Stimulated activated CD4-positive, alpha-beta T cell treated with anti-CD3 and anti-CD28 coated beads, TNF-alpha, amount 100 ng/mL, for 24 hours (primary cell): ENCODE measurements around the gene CREB3L2.
"Not testable (repeated sequence)": the region's sequence is repeated elsewhere in the genome, so short reads cannot be mapped to it uniquely, and the experiment has no call there.

Source experiments
- DNase-seq, 3 experiments: peaks; one replicate each; pipeline ENCODE4 v3.0.0-alpha.2; 2020; ENCODE audit warnings: low read depth in 3 of 3

CREB3L2 gene

GRCh38 chr7:137838706-137839315 lies 163.1 kb downstream of the CREB3L2 start:
- no peak for DNase-seq

GRCh38 chr7:137836541-137836940 lies 165.3 kb downstream of the CREB3L2 start:
- DNase-seq = no peak

GRCh38 chr7:137836113-137836509 lies 165.8 kb downstream of the CREB3L2 start:
- no peak for DNase-seq

- no peak for DNase-seq
These were observed 166.3 kb downstream of the CREB3L2 start for GRCh38 chr7:137835486-137836112.

GRCh38 chr7:137834552-137834951 lies 167.3 kb downstream of the CREB3L2 start:
- DNase-seq = no peak

GRCh38 chr7:137832990-137833389 lies 168.9 kb downstream of the CREB3L2 start:
- not testable (repeated sequence) for DNase-seq

- DNase-seq = no peak
These were observed 169.5 kb downstream of the CREB3L2 start for GRCh38 chr7:137832382-137832781.

- DNase-seq = not testable (repeated sequence)
These were observed 170.3 kb downstream of the CREB3L2 start for GRCh38 chr7:137831555-137831954.

- DNase-seq = no peak
These were observed 172.4 kb downstream of the CREB3L2 start for GRCh38 chr7:137829337-137829992.

GRCh38 chr7:137828456-137828855 lies 173.4 kb downstream of the CREB3L2 start:
- DNase-seq = no peak

GRCh38 chr7:137825489-137825888 lies 176.4 kb downstream of the CREB3L2 start:
- DNase-seq = no peak
